GM04504 (cell line): ENCODE data around the gene EML5.
"Not testable (repeated sequence)": the region's sequence is repeated elsewhere in the genome, so short reads cannot be mapped to it uniquely, and the experiment has no call there.

Experiments used
- DNase-seq: peaks from one replicate; pipeline ENCODE4 v3.0.0-alpha.2; 2012; ENCODE audit warnings: low read depth

Gene EML5

GRCh38 chr14:88802596-88802995 lies 9.8 kb upstream of the EML5 start:
- no peak for DNase-seq

GRCh38 chr14:88799522-88799921 lies 6.8 kb upstream of the EML5 start:
- DNase-seq = no peak

- DNase-seq = no peak
These were observed 5.4 kb upstream of the EML5 start for GRCh38 chr14:88798156-88798555.

- no peak for DNase-seq
These were observed 489 bp upstream of the EML5 start for GRCh38 chr14:88793259-88793625.

GRCh38 chr14:88791629-88792472 lies 902 bp downstream of the EML5 start:
- DNase-seq = no peak

GRCh38 chr14:88791252-88791621 lies 1.5 kb downstream of the EML5 start:
- DNase-seq = no peak

- DNase-seq = no peak
These were observed 2.1 kb downstream of the EML5 start for GRCh38 chr14:88790501-88791251.

GRCh38 chr14:88789573-88789972 lies 3.2 kb downstream of the EML5 start:
- DNase-seq = not testable (repeated sequence)

- no peak for DNase-seq
These were observed 6.0 kb downstream of the EML5 start for GRCh38 chr14:88786715-88787114.

GRCh38 chr14:88785911-88786310 lies 6.8 kb downstream of the EML5 start:
- no peak for DNase-seq

- no peak for DNase-seq
These were observed 17.2 kb downstream of the EML5 start for GRCh38 chr14:88775532-88775931.

- no peak for DNase-seq
These were observed 22.0 kb downstream of the EML5 start for GRCh38 chr14:88770736-88771135.

GRCh38 chr14:88765130-88765529 lies 27.6 kb downstream of the EML5 start:
- no peak for DNase-seq

- no peak for DNase-seq
These were observed 38.9 kb downstream of the EML5 start for GRCh38 chr14:88753873-88754272.

GRCh38 chr14:88750945-88751344 lies 41.8 kb downstream of the EML5 start:
- DNase-seq = no peak

GRCh38 chr14:88750413-88750812 lies 42.3 kb downstream of the EML5 start:
- no peak for DNase-seq

GRCh38 chr14:88749139-88749538 lies 43.6 kb downstream of the EML5 start:
- DNase-seq = no peak

- no peak for DNase-seq
These were observed 44.5 kb downstream of the EML5 start for GRCh38 chr14:88748288-88748687.

GRCh38 chr14:88746052-88746451 lies 46.7 kb downstream of the EML5 start:
- DNase-seq = no peak

- DNase-seq = no peak
These were observed 55.5 kb downstream of the EML5 start for GRCh38 chr14:88737245-88737644.

- DNase-seq = no peak
These were observed 59.6 kb downstream of the EML5 start for GRCh38 chr14:88733121-88733520.

- DNase-seq = no peak
These were observed 63.6 kb downstream of the EML5 start for GRCh38 chr14:88729159-88729558.

- DNase-seq = no peak
These were observed 65.7 kb downstream of the EML5 start for GRCh38 chr14:88727057-88727456.

GRCh38 chr14:88710709-88711108 lies 82.0 kb downstream of the EML5 start:
- DNase-seq = no peak
